RWPE1 (cell line): Measurements from ENCODE around the gene ALDH3A2.
A peak's percentile ranks its signal among the peaks of the same experiment; 100 is the strongest.

Experiments used
- CTCF ChIA-PET: fragments of 350-600 bp; sonication (Branson Sonifier 250); formaldehyde crosslinking; extraction: SDS; loops from one replicate; lab custom pipeline; 2021; lab: Yijun Ruan, JAX
- POLR2A ChIA-PET: fragments of 400-600 bp; formaldehyde crosslinking; extraction: SDS; loops from one replicate; lab custom pipeline; 2020; ENCODE audit warnings: antibody characterized with exemption; ENCODE audit not compliant: low non-redundant PET; lab: Yijun Ruan, JAX
- DNase-seq: peaks from one replicate; pipeline ENCODE4 v3.0.0; 2012; ENCODE audit warnings: low spot score
- H3K27ac ChIP-seq: fragments of 450-650 bp; 2 replicates; pipeline ENCODE4 v1.5.1; 2017
- CTCF ChIP-seq: fragments of 450-650 bp; conservative IDR thresholded peaks from 2 replicates; pipeline ENCODE4 v1.5.1; 2017; ENCODE audit warnings: low read depth, mild to moderate bottlenecking

The ALDH3A2 gene

GRCh38 chr17:19654896-19655295 is 6.3 kb downstream of the ALDH3A2 start:
- CTCF ChIA-PET: interaction anchor here (1.1 kb wide), 1 partner anchor 292 kb away, joined by 3 read pairs; no protein-coding TSS in a partner anchor
- no peak for TF ChIP-seq CTCF
- H3K27ac ChIP-seq: peak overlapping the region; percentile 47
- POLR2A ChIA-PET: interaction anchor here (0.6 kb wide), 1 partner anchor 55 kb away, joined by 7 read pairs; no protein-coding TSS in a partner anchor
- DNase-seq: no peak

GRCh38 chr17:19656336-19656735 is 7.8 kb downstream of the ALDH3A2 start:
- POLR2A ChIA-PET: no interaction called here
- no peak for TF ChIP-seq CTCF
- no peak overlapping the region for H3K27ac ChIP-seq
- CTCF ChIA-PET: interaction anchor here (0.5 to 0.8 kb wide), 2 partner anchors 12 to 172 kb away, joined by 3 to 4 read pairs; no protein-coding TSS in a partner anchor
- DNase-seq: no peak

- DNase-seq: no peak
- POLR2A ChIA-PET: no interaction called here
- H3K27ac ChIP-seq: peak overlapping the region; percentile 55
- TF ChIP-seq CTCF: no peak
- CTCF ChIA-PET: no interaction called here
Measured at GRCh38 chr17:19656851-19657581, 8.5 kb downstream of the ALDH3A2 start.

GRCh38 chr17:19659366-19660177 is 11.0 kb downstream of the ALDH3A2 start:
- CTCF ChIA-PET: interaction anchor here (0.6 to 0.8 kb wide), 3 partner anchors 10 to 140 kb away, joined by 3 to 4 read pairs (median 3); no protein-coding TSS in a partner anchor
- H3K27ac ChIP-seq: peak overlapping the region; percentile 34
- no peak for TF ChIP-seq CTCF
- DNase-seq: no peak
- POLR2A ChIA-PET: no interaction called here

- DNase-seq: no peak
- H3K27ac ChIP-seq: no peak overlapping the region
- POLR2A ChIA-PET: no interaction called here
- CTCF ChIA-PET: interaction anchor here (0.6 to 0.8 kb wide), 2 partner anchors 11 to 124 kb away, joined by 3 to 4 read pairs; no protein-coding TSS in a partner anchor
- no peak for TF ChIP-seq CTCF
Measured at GRCh38 chr17:19660219-19660870, 11.8 kb downstream of the ALDH3A2 start.

- ChIA-PET POLR2A (no interaction called here), CTCF (interaction anchor here (0.6 to 0.7 kb wide), 2 partner anchors 214 to 313 kb away, joined by 4 to 5 read pairs; no protein-coding TSS in a partner anchor)
- H3K27ac ChIP-seq: no peak overlapping the region
- DNase-seq: no peak
- TF ChIP-seq CTCF: no peak
Measured at GRCh38 chr17:19661121-19661520, 12.6 kb downstream of the ALDH3A2 start.
